Activated CD8-positive, alpha-beta memory T cell treated with anti-CD3 and anti-CD28 coated beads, Interleukin-2, amount 50 U/mL, for 1 hour (primary cell): ENCODE measurements around the gene C19orf85.
A peak's percentile ranks its signal among the peaks of the same experiment; 100 is the strongest.

ENCODE experiments used
- DNase-seq: peaks from one replicate; pipeline ENCODE4 v3.0.0-alpha.2; 2020; ENCODE audit errors: extremely low read depth

The C19orf85 gene

GRCh38 chr19:55477905-55478304 is 13.4 kb upstream of the C19orf85 start:
- no peak for DNase-seq

- peak; percentile 97 for DNase-seq
Measured at GRCh38 chr19:55476100-55476775, 11.7 kb upstream of the C19orf85 start, which contains the start of gene ZNF628. TSS of gene ZNF628 (plus strand) at chr19:55476617. CDS start at chr19:55479911, 3,294 bp downstream.

GRCh38 chr19:55474269-55475265 is 10.0 kb upstream of the C19orf85 start:
- no peak for DNase-seq

- no peak for DNase-seq
Measured at GRCh38 chr19:55473225-55474012, 8.9 kb upstream of the C19orf85 start.

GRCh38 chr19:55472463-55472862 is 7.9 kb upstream of the C19orf85 start:
- no peak for DNase-seq

- no peak for DNase-seq
Measured at GRCh38 chr19:55471266-55471665, 6.7 kb upstream of the C19orf85 start.

GRCh38 chr19:55468054-55468393 is 3.5 kb upstream of the C19orf85 start:
- no peak for DNase-seq

- DNase-seq = no peak
Measured at GRCh38 chr19:55467236-55468053, 2.9 kb upstream of the C19orf85 start.

GRCh38 chr19:55466241-55466614 is 1.7 kb upstream of the C19orf85 start:
- DNase-seq = no peak

- no peak for DNase-seq
Measured at GRCh38 chr19:55465460-55466240, 1.1 kb upstream of the C19orf85 start.

- DNase-seq = no peak
Measured at GRCh38 chr19:55464039-55464661, 401 bp downstream of the C19orf85 start.

- no peak for DNase-seq
Measured at GRCh38 chr19:55463583-55464031, 944 bp downstream of the C19orf85 start.

GRCh38 chr19:55462722-55463121 is 1.8 kb downstream of the C19orf85 start:
- DNase-seq = no peak

- DNase-seq = no peak
Measured at GRCh38 chr19:55461974-55462626, 2.5 kb downstream of the C19orf85 start.

GRCh38 chr19:55461259-55461973 is 3.1 kb downstream of the C19orf85 start, which contains the start of gene ISOC2:
TSS of gene ISOC2 (minus strand) at chr19:55461642. CDS start at chr19:55456486, 5,156 bp downstream.
- DNase-seq = peak; percentile 100

- DNase-seq = no peak
Measured at GRCh38 chr19:55460670-55461258, 3.8 kb downstream of the C19orf85 start.

GRCh38 chr19:55459950-55460657 is 4.4 kb downstream of the C19orf85 start:
- no peak for DNase-seq
